Forelimb muscle (tissue), 1 donor: ENCODE data around the gene GNAQ. TPM values are rescaled to one million over a fixed set of nuclear protein-coding genes. Genes with fewer than 3 reads are reported as not detected.

Experiments used
- DNase-seq: peaks from one replicate; pipeline ENCODE4 v3.0.0-alpha.2; 2013; ENCODE audit warnings: low read depth
- polyA plus RNA-seq: library from polyadenylated mRNA; unstranded; fragments of 120-200 nt; gene quantifications from one replicate; pipeline ENCODE4 v1.2.1, GENCODE V29; 2013; ENCODE audit not compliant: insufficient read length

Gene GNAQ
- polyA plus RNA-seq, 1 donor: 27.5 TPM

- peak; percentile 82 for DNase-seq
These were observed 500 bp upstream of the GNAQ start for GRCh38 chr9:78031893-78032729.

DNA sequence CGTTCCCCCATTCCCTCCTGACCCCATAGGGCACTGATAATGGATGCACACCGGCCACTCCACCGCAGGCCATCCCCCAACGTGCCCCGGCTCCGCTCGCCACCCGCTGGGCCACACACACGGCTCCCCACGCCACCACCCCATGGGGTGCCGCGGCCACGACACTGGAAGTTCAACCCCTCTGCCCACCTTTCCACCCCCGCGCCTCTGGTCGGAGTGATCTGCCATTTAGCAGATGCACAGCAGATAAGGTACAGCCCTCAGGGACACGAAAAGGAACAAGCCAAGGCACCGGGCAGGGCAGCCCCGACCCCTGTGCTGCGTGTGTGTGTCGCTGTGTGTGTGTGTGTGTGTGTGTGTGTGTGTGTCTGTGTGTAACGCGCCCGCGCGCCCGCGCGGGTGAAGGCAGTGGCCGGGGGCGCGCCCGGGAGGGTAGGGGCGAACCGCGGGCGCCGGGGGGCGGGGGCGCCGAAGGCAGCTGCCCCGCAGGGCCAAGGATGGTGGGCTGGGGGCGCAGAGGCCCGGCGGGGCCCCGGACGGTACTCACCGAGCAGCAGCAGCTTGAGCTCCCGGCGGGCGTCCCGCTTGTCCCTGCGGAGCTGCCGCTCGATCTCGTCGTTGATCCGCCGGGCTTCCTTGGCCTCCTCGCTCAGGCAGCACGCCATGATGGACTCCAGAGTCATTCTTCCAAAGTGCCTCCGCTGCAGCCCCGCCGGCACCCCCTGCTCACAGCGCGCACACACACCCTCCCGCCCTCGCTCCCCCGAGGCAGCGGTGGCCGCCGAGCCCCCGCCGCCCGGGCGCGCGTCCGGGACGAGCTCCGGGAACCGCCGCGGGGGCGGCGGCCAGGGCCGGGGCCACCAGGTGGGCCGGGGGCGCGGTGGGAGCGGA is 813 bp downstream of the GNAQ start:
- no peak for DNase-seq

GRCh38 chr9:78030296-78030552 is 1.4 kb downstream of the GNAQ start:
- DNase-seq: no peak

DNA sequence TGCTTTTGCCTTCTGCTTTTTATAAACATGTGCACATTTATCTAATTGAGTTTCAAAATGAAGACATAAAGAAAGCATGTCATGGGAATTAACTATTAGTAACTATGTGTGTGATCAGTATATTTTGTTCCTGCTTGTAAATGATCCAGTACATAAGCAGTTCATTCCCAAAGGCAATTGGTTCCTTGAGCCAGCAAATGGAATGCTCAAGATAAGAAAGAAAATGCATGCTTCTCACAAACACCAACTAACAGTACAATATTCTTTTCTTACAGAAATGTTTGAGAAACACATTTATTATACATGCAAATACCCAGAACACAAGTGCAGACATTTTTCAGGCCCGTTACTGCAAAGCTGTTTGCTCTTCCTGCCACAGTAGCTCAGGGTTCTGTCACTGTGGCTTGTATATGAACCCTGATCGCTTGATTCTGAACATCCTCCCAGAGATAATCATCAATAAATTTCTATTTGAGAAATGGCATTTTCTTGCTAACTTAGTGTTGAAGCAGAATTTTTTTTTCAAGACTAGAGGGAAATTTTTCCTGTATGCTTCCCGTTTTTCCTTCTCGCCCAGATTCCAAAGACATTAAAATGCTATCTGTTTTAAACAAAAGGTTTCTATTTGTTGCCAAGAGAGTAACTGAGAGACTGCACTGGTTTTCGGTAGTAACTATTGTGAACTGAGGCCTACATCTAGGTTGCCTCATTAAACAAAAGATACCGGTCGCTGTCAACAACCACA is 1.9 kb downstream of the GNAQ start:
- DNase-seq: no peak

- no peak for DNase-seq
These were observed 2.7 kb downstream of the GNAQ start for GRCh38 chr9:78028926-78029325.

GRCh38 chr9:78026947-78027346 is 4.7 kb downstream of the GNAQ start:
- DNase-seq: no peak

DNA sequence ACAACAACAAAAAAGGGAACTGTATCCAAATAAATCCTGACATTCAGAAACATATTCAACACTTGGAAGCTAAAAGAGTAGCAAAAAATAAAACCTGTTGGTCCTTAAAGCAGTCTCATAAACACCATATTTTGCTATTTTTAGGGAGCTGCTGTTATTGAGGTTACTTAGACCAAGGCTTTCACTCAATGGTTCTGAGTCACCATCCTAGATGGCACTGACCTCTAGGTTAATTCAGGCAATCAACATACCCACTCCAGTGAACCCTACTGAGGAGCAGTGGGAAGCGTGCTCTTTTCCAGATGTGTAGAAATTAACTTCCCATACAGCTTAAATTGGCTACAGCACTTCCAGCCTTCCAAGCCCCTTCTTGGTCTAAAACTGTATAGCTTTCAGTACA is 5.2 kb downstream of the GNAQ start:
- DNase-seq: no peak

- no peak for DNase-seq
These were observed 6.4 kb downstream of the GNAQ start for GRCh38 chr9:78025186-78025585.

- no peak for DNase-seq
These were observed 8.4 kb downstream of the GNAQ start for GRCh38 chr9:78023003-78023741.

DNA sequence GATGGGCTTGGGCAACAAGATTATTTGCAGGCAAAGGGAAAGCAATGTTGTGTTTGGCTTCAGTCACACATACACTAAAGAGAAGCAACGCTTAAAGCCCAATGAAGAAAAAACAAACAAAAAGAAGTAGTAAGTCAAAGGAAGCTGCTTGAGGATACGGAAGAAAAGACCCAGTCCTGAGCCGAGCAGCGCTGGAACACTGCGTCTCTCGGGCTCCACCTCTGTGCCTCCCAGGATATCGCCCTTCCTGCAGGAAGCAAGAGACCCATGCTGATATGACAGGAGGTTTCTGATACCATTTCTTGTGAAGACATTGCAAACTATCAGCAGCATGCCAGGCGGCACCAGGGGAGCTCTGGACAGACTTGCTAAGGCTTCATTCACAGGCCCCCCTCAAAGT is 9.9 kb downstream of the GNAQ start:
- DNase-seq: no peak

DNA sequence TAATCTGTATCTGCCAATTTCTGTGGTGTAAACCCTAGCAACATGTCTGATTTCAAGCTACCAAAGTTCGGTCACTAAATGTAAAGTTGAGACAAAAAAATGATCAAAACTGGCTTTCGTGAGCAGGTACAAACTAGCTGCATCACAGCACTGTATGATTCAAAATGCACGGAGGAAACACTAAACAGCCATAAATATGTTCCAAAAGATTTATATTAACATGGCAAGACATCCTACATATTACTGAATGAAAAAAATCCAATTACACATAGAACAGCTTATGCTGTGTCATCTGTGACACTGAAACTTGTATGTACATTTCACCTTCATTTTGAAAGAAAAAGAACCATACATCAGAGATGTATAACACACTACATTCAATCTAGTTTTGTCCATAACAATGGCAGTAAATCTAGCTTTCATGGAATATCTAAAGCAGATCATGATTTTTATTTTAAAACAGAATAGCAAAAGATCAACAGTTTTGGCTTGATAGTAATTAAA is 14.4 kb downstream of the GNAQ start:
- DNase-seq: no peak

GRCh38 chr9:78015241-78015640 is 16.4 kb downstream of the GNAQ start:
- no peak for DNase-seq

DNA sequence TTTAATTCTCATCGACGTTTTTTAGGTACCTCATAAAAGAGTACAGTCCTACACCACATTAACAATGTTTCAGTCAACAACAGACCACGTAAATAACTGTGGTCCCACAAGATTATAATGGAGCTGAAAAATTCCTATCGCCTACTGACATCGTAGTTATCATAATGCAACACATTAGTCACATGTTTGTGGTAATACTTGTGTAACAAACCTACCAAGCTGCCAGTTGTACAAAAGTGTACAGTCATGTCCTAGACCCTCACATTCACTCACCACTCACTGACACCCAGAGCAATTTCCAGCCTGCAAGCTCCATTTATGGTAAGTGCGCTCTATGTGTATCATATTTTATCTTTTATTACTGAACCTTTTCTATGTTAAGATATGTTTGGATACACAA is 16.8 kb downstream of the GNAQ start:
- DNase-seq: no peak

- no peak for DNase-seq
These were observed 17.7 kb downstream of the GNAQ start for GRCh38 chr9:78013934-78014333.

DNA sequence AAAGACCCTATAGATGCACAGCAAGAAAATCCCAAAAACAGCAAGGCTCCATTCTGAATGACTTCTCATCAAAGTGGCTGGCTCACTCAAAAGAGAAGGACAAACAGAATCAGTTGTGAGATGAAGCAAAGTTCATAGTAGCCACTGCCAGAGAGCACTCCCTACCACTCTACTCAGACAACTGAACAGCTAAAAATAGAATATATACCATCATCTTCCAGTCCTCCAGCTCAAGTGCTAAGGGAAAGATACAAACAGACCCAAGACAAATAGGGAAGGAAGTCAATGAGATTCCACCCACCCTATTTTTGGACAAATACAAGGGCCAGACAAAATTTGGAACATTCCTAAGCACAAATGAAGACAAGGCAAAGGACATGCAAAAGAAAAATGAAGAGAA is 20.6 kb downstream of the GNAQ start:
- no peak for DNase-seq

- no peak for DNase-seq
These were observed 21.2 kb downstream of the GNAQ start for GRCh38 chr9:78010445-78010844.

DNA sequence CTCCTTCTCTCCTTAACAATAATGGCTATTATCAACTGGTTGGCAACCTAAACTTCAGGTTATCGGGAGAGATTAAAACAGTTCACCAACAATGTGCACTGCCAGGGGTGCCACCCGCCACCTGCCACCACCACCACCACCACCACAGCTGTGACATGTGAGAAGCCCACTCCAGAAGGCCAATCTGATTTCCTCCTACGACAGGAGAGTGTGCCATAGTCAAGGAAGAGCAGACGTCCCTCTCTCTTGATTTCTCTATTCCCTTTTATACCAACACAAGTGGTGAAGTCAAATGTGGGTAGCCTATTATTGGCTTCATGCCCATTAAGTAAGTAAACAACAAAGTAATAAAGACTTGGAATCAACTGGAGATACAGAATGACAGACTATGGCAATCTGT is 22.4 kb downstream of the GNAQ start:
- no peak for DNase-seq

DNA sequence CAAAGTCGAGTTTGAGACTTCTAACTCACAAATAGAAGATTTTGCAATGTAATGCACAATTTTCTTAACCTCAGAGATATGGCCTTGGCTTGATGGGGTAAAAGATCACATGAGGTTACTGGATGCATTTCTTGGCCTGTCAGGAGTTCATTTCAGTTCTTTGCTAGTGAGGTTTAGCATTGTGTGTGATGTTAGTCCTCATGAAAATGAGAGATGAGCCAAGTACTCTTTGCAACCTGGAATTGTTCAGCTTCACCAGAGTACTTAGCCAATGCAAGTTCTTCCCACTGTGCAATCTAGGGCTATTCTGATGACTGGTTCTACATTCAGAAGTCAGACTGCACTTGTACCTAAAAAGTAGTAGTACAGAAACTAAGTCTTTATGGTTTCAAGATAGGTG is 24.9 kb downstream of the GNAQ start:
- no peak for DNase-seq

DNA sequence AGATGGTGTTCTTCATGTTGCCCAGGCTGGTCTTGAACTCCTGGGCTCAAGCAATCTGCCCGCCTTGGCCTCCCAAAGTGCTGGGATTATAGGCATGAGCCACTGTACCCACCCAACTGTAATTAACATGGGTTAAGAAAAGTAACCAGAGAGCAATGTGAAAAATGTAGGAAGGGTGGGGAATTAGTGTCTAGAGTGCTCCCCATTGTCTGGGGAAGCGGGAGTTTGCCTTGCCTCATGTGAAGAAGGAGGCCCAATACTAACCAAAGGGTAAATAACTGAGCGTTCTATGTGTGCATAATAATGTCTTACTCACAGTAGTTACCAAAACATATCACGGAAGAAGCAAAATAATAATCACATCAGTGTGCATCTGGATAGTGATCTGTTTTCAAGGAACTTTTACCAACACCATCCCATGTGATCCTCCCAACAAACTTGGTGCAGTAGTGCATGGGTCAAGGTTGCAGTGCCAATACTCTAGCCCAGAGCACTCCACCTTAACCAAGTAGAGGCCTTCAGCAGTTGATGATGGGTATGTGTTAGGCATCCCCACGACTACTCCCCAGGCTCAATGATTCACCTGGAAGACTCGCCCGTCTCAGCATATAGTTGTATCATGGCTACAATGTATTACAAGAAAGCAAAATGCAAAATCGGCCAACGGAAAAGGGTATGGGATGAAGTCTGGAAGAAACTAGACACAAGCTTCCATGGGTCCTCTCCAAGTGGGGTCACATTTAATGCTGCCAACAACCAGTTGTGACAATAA is 26.2 kb downstream of the GNAQ start:
- DNase-seq: no peak

DNA sequence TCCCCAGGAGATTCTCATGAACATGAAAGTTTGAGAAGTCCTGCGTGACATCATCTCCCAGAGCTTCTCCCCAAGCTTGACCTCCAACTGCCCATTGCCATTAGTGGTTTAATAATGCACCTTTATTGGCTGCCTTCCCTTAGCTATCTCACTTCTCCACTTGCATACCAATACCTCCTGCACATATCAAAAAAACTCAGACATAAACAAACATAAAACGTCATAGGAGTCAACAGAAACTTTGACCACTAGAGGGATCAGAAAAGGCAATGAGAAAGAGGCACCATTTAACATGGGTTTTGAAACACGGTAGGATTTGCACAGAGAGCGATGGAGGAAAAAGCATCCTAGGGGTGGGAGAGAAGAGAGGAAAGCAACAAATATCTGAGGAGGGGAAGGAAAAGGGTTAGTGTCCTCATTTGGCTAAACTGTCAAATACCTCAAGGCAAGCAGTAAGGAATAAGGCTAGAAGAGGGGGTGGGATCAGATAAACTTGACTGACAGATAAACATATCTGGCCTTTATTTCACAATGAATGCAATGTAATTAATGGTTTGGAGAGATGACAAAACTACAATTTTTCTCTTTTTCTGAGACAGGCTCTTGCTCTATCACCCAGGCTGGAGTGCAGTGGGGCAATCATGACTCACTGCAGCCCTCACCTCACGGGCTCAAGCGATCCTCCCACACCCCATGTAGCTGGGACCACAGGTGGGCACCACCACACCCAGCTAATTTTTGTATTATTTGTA is 27.0 kb downstream of the GNAQ start:
- DNase-seq: no peak
